ENCODE results near the gene OR2H2. TPM values are rescaled to one million over a fixed set of nuclear protein-coding genes. Genes with fewer than 3 reads are reported as not detected.

OR2H2 gene
- total RNA-seq, 1 donor from 2014 or later = not detected

GRCh38 chr6:29626948-29627754 lies 42.2 kb downstream of the OR2H2 start:
- H3K4me3 Mint-ChIP-seq (ENCODE audit: unreplicated experiment) = peak overlapping the region; percentile 89
- peaks cover 19% of the 10 kb centered on the region for H3K79me2 ChIP-seq (ENCODE audit: insufficient read depth, low read length)
- H3K36me3 ChIP-seq (ENCODE audit: insufficient read depth, low read length) = peaks cover 11% of the 10 kb centered on the region
- no peak for DNase-seq (ENCODE audit: low read depth)
- H2AFZ ChIP-seq (ENCODE audit: low read depth, low read length) = peak overlapping the region; percentile 73
- no peaks in the 10 kb centered on the region for H3K27me3 ChIP-seq (ENCODE audit: insufficient read depth, low read length)
- H3K9me3 Mint-ChIP-seq (ENCODE audit: unreplicated experiment) = no peaks in the 10 kb centered on the region
- peak overlapping the region; percentile 59 for H3K27ac Mint-ChIP-seq (ENCODE audit: unreplicated experiment)
- no peak for FAIRE-seq
- peaks cover 48% of the 10 kb centered on the region for H3K4me1 ChIP-seq (ENCODE audit: insufficient read depth, low read length)
- H3K27ac ChIP-seq (ENCODE audit: low read depth, low read length) = no peak overlapping the region
- H3K4me2 ChIP-seq (ENCODE audit: low read length) = peak overlapping the region; percentile 100
- H3K36me3 Mint-ChIP-seq (ENCODE audit: low read depth, unreplicated experiment) = peaks cover 20% of the 10 kb centered on the region
- TF ChIP-seq CTCF (IDR thresholded peaks at IDR 0.05; ENCODE audit: insufficient read depth, low read depth, low read length) = no peak
- no peak for TF ChIP-seq EZH2 (IDR thresholded peaks at IDR 0.05; ENCODE audit: insufficient read depth, low read length)
- peak overlapping the region; percentile 68 for H3K4me3 ChIP-seq (ENCODE audit: insufficient read depth, low read depth, low read length)
- H3K27me3 Mint-ChIP-seq (ENCODE audit: low read depth, unreplicated experiment) = no peaks in the 10 kb centered on the region
- peaks cover 54% of the 10 kb centered on the region for H3K4me1 Mint-ChIP-seq (ENCODE audit: low read depth, unreplicated experiment)
- peak overlapping the region; percentile 85 for H3K9ac ChIP-seq (ENCODE audit: low read length)
- no peaks in the 10 kb centered on the region for H3K9me3 ChIP-seq (ENCODE audit: insufficient read depth, low read depth, low read length)
- peaks cover 46% of the 10 kb centered on the region for H4K20me1 ChIP-seq (ENCODE audit: insufficient read depth, low read length)

GRCh38 chr6:29627755-29628418 lies 43.0 kb downstream of the OR2H2 start:
- Mint-ChIP-seq H3K36me3 (ENCODE audit: low read depth, unreplicated experiment) (peaks cover 14% of the 10 kb centered on the region), H3K4me3 (ENCODE audit: unreplicated experiment) (peak overlapping the region; percentile 89), H3K27me3 (ENCODE audit: low read depth, unreplicated experiment) (no peaks in the 10 kb centered on the region), H3K27ac (ENCODE audit: unreplicated experiment) (peak overlapping the region; percentile 97), H3K4me1 (ENCODE audit: low read depth, unreplicated experiment) (peaks cover 51% of the 10 kb centered on the region), H3K9me3 (ENCODE audit: unreplicated experiment) (no peaks in the 10 kb centered on the region)
- TF ChIP-seq CTCF (IDR thresholded peaks at IDR 0.05; ENCODE audit: insufficient read depth, low read depth, low read length) (no peak), EZH2 (IDR thresholded peaks at IDR 0.05; ENCODE audit: insufficient read depth, low read length) (no peak)
- no peaks in the 10 kb centered on the region for H3K27me3 ChIP-seq (ENCODE audit: insufficient read depth, low read length)
- H3K79me2 ChIP-seq (ENCODE audit: insufficient read depth, low read length) = peaks cover 19% of the 10 kb centered on the region
- H4K20me1 ChIP-seq (ENCODE audit: insufficient read depth, low read length) = peaks cover 46% of the 10 kb centered on the region
- FAIRE-seq (no peak), DNase-seq (ENCODE audit: low read depth) (peak; percentile 78)
- H3K9me3 ChIP-seq (ENCODE audit: insufficient read depth, low read depth, low read length) = no peaks in the 10 kb centered on the region
- H3K36me3 ChIP-seq (ENCODE audit: insufficient read depth, low read length) = peaks cover 10% of the 10 kb centered on the region
- peak overlapping the region; percentile 100 for H3K4me2 ChIP-seq (ENCODE audit: low read length)
- peak overlapping the region; percentile 91 for H3K9ac ChIP-seq (ENCODE audit: low read length)
- peak overlapping the region; percentile 96 for H2AFZ ChIP-seq (ENCODE audit: low read depth, low read length)
- H3K4me1 ChIP-seq (ENCODE audit: insufficient read depth, low read length) = peaks cover 49% of the 10 kb centered on the region
- peak overlapping the region; percentile 75 for H3K4me3 ChIP-seq (ENCODE audit: insufficient read depth, low read depth, low read length)
- H3K27ac ChIP-seq (ENCODE audit: low read depth, low read length) = peak overlapping the region; percentile 80
